Femur (tissue), 1 donor: ENCODE data around the gene STX18.
"Not testable (repeated sequence)": the region's sequence is repeated elsewhere in the genome, so short reads cannot be mapped to it uniquely, and the experiment has no call there.

Experiments
- DNase-seq: peaks from one replicate; pipeline ENCODE4 v3.0.0-alpha.2; 2017

The STX18 gene

GRCh38 chr4:4506961-4507360 lies 34.9 kb downstream of the STX18 start:
- peak; percentile 31 for DNase-seq

GRCh38 chr4:4505211-4505610 lies 36.6 kb downstream of the STX18 start:
- DNase-seq = not testable (repeated sequence)

- no peak for DNase-seq
These were observed 37.1 kb downstream of the STX18 start for GRCh38 chr4:4504783-4505182.

- DNase-seq = no peak
These were observed 39.0 kb downstream of the STX18 start for GRCh38 chr4:4502694-4503311.

- DNase-seq = no peak
These were observed 40.2 kb downstream of the STX18 start for GRCh38 chr4:4501679-4502078.

- no peak for DNase-seq
These were observed 42.3 kb downstream of the STX18 start for GRCh38 chr4:4499438-4500123.

GRCh38 chr4:4496592-4497372 lies 45.1 kb downstream of the STX18 start:
- DNase-seq = no peak

GRCh38 chr4:4494882-4495281 lies 47.0 kb downstream of the STX18 start:
- no peak for DNase-seq

- no peak for DNase-seq
These were observed 49.5 kb downstream of the STX18 start for GRCh38 chr4:4492161-4492847.

GRCh38 chr4:4491396-4491893 lies 50.4 kb downstream of the STX18 start:
- no peak for DNase-seq

- DNase-seq = no peak
These were observed 51.0 kb downstream of the STX18 start for GRCh38 chr4:4490816-4491215.

GRCh38 chr4:4490041-4490440 lies 51.8 kb downstream of the STX18 start:
- DNase-seq = no peak

- peak; percentile 77 for DNase-seq
These were observed 53.1 kb downstream of the STX18 start for GRCh38 chr4:4488405-4489404.

- no peak for DNase-seq
These were observed 54.9 kb downstream of the STX18 start for GRCh38 chr4:4486969-4487368.

- no peak for DNase-seq
These were observed 56.0 kb downstream of the STX18 start for GRCh38 chr4:4485806-4486205.

GRCh38 chr4:4481399-4481994 lies 60.4 kb downstream of the STX18 start:
- no peak for DNase-seq

- no peak for DNase-seq
These were observed 61.0 kb downstream of the STX18 start for GRCh38 chr4:4480685-4481398.

GRCh38 chr4:4480205-4480604 lies 61.6 kb downstream of the STX18 start:
- no peak for DNase-seq

- no peak for DNase-seq
These were observed 62.5 kb downstream of the STX18 start for GRCh38 chr4:4479366-4479765.

GRCh38 chr4:4477796-4478195 lies 64.1 kb downstream of the STX18 start:
- no peak for DNase-seq

GRCh38 chr4:4477391-4477790 lies 64.5 kb downstream of the STX18 start:
- no peak for DNase-seq
